GM23248 (cell line): Measurements from ENCODE around the gene HDAC7. TPM values are rescaled to one million over a fixed set of nuclear protein-coding genes. Genes with fewer than 3 reads are reported as not detected.
A peak's percentile ranks its signal among the peaks of the same experiment; 100 is the strongest.

Experiments used
- DNase-seq: peaks from one replicate; pipeline ENCODE4 v3.0.0-alpha.2; 2015
- H2AFZ ChIP-seq: fragments of 200-600 bp; sonication (generic); 2 replicates; pipeline ENCODE4 v1.6.1; 2016; ENCODE audit warnings: antibody characterized with exemption
- H3F3A ChIP-seq: fragments of 200-600 bp; sonication (generic); 2 replicates; pipeline ENCODE4 v1.6.1; 2016; ENCODE audit warnings: mild to moderate bottlenecking, antibody characterized with exemption, mixed run types; ENCODE audit not compliant: insufficient read depth
- H3K27ac ChIP-seq: fragments of 200-600 bp; sonication (generic); 2 replicates; pipeline ENCODE4 v1.5.1; 2016; ENCODE audit warnings: mild to moderate bottlenecking
- H3K27me3 ChIP-seq: fragments of 200-600 bp; sonication (generic); replicated peaks from 2 replicates; pipeline ENCODE4 v1.6.1; 2016; ENCODE audit warnings: mild to moderate bottlenecking; ENCODE audit not compliant: insufficient read depth
- H3K36me3 ChIP-seq: fragments of 200-600 bp; sonication (generic); 2 replicates; pipeline ENCODE4 v1.6.1; 2016; ENCODE audit warnings: low read depth, mild to moderate bottlenecking
- H3K4me1 ChIP-seq: fragments of 200-600 bp; sonication (generic); 2 replicates; pipeline ENCODE4 v1.6.1; 2016; ENCODE audit warnings: mild to moderate bottlenecking; ENCODE audit not compliant: insufficient read depth
- H3K4me2 ChIP-seq: fragments of 200-600 bp; sonication (generic); one replicate; pipeline ENCODE4 v1.6.1; 2016; ENCODE audit warnings: mild to moderate bottlenecking; ENCODE audit not compliant: unreplicated experiment
- H3K4me3 ChIP-seq: fragments of 200-600 bp; sonication (generic); 2 replicates; pipeline ENCODE4 v1.5.1; 2016; ENCODE audit warnings: mild to moderate bottlenecking
- H3K79me2 ChIP-seq: fragments of 200-600 bp; sonication (generic); 2 replicates; pipeline ENCODE4 v1.6.1; 2016; ENCODE audit warnings: mild to moderate bottlenecking; ENCODE audit not compliant: insufficient read depth
- H3K9ac ChIP-seq: fragments of 200-600 bp; sonication (generic); 2 replicates; pipeline ENCODE4 v1.6.1; 2016; ENCODE audit warnings: mild to moderate bottlenecking
- H3K9me2 ChIP-seq: fragments of 200-600 bp; sonication (generic); 2 replicates; pipeline ENCODE4 v1.6.1; 2016; ENCODE audit warnings: mixed run types, mild to moderate bottlenecking, moderate library complexity; ENCODE audit not compliant: insufficient read depth
- H3K9me3 ChIP-seq: fragments of 200-600 bp; sonication (generic); one replicate; pipeline ENCODE4 v1.6.1; 2017; ENCODE audit warnings: low read depth
- H4K20me1 ChIP-seq: fragments of 200-600 bp; sonication (generic); 2 replicates; pipeline ENCODE4 v1.6.0; 2016; ENCODE audit not compliant: insufficient read depth
- EZH2 ChIP-seq: fragments of 200-600 bp; sonication (generic); IDR thresholded peaks from 2 replicates; pipeline ENCODE4 v1.6.1; 2018; ENCODE audit warnings: antibody characterized with exemption, mild to moderate bottlenecking; ENCODE audit not compliant: insufficient read depth, poor library complexity, severe bottlenecking
- EZH2phosphoT487 ChIP-seq: fragments of 200-600 bp; sonication (generic); IDR thresholded peaks from 2 replicates; pipeline ENCODE4 v1.6.1; 2018; ENCODE audit warnings: antibody characterized with exemption, moderate library complexity, mild to moderate bottlenecking, low read depth; ENCODE audit not compliant: insufficient read depth
- WGBS, 2 experiments: methylation state at CpG; one replicate each; pipeline ENCODE4 v1.1.6; 2015 to 2017; ENCODE audit warnings: low lambda C conversion rate in 2 of 2, low coverage in 1 of 2; ENCODE audit errors: missing lambda C conversion rate in 2 of 2; 5-methylcytosine and 5-hydroxymethylcytosine counted together
- in situ Hi-C: fragments of 300-500 bp; cut with MboI; formaldehyde crosslinking; loops from 2 replicates; pipeline ENCODE4 v1.15.0; 2020
- polyA plus RNA-seq: library from polyadenylated mRNA; unstranded; fragments of >200 nt; fragmentation: Nextera tagmentation; extraction: Ambion mirVana; gene quantifications from 2 replicates; pipeline ENCODE4 v1.2.1, GENCODE V29; 2016
- total RNA-seq: library from RNA; depleted of rRNA; stranded (reverse); fragments of >200 nt; shearing (Covaris generic); gene quantifications from 2 replicates; pipeline ENCODE4 v1.2.3, GENCODE V29; 2014

Gene HDAC7
- total and polyA plus RNA-seq, 2 experiments from 2014 or later = 46.2 to 62.9 TPM

- Histone ChIP-seq H3K4me3 (peak within 1 kb of the TSS; percentile 82), H2AFZ (peak within 1 kb of the TSS; percentile 81), H3K9me2 (no peaks in the 10 kb centered on the region), H3K4me2 (peak within 1 kb of the TSS; percentile 66), H3K27me3 (no peaks in the 10 kb centered on the region), H4K20me1 (no peaks in the 10 kb centered on the region), H3K27ac (no peak within 1 kb of the TSS), H3K9me3 (no peaks in the 10 kb centered on the region), H3K79me2 (no peaks in the 10 kb centered on the region), H3K36me3 (no peaks in the 10 kb centered on the region), H3F3A (peaks cover 20% of the 10 kb centered on the region; the same call in 1 of the 2 replicates), H3K4me1 (peaks cover 45% of the 10 kb centered on the region), H3K9ac (peak within 1 kb of the TSS; percentile 72)
- 1 to 3% methylated on average over 55 to 76 of the region's 106 CpGs for WGBS, 2 experiments
- in situ Hi-C loops = no loop called here
- DNase-seq = peak; percentile 82
- TF ChIP-seq EZH2phosphoT487 = no peak
- TF ChIP-seq EZH2 = no peak
Measured at GRCh38 chr12:47773062-47773857, 46.4 kb downstream of the HDAC7 start, which contains the start of gene SLC48A1. TSS of gene SLC48A1 (plus strand) at chr12:47773238. CDS start at chr12:47773305, 67 bp downstream.

DNA sequence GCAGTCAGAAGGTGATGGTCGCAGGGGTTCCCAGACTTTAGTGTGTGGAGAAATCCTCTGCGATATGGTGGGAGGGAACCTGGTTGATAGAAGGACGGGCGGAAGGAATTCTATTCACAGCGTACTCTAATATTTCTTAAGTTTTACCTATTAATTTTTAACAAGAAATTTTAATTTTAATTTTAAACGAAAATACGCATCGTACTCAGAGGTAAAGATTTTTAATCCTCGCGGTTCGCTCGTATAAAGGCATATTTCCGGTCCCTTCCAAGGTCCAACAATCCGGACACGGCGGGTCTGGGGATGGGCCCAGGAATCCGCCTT lies 47.0 kb downstream of the HDAC7 start:
- Histone ChIP-seq H2AFZ (peak overlapping the region; percentile 54; the same call in 1 of the 2 replicates), H3F3A (peaks cover 16% of the 10 kb centered on the region; the same call in 1 of the 2 replicates), H3K36me3 (no peaks in the 10 kb centered on the region), H3K4me1 (peaks cover 45% of the 10 kb centered on the region), H3K27ac (no peak overlapping the region), H3K27me3 (no peaks in the 10 kb centered on the region), H3K79me2 (no peaks in the 10 kb centered on the region), H3K9me3 (no peaks in the 10 kb centered on the region), H4K20me1 (no peaks in the 10 kb centered on the region), H3K4me3 (peak overlapping the region; percentile 82), H3K9me2 (no peaks in the 10 kb centered on the region), H3K9ac (peak overlapping the region; percentile 72), H3K4me2 (peak overlapping the region; percentile 66)
- in situ Hi-C loops = no loop called here
- DNase-seq = no peak
- WGBS, 2 experiments = 7 to 8% methylated on average over 17 of the region's 17 CpGs
- TF ChIP-seq EZH2 (no peak), EZH2phosphoT487 (no peak)

DNA sequence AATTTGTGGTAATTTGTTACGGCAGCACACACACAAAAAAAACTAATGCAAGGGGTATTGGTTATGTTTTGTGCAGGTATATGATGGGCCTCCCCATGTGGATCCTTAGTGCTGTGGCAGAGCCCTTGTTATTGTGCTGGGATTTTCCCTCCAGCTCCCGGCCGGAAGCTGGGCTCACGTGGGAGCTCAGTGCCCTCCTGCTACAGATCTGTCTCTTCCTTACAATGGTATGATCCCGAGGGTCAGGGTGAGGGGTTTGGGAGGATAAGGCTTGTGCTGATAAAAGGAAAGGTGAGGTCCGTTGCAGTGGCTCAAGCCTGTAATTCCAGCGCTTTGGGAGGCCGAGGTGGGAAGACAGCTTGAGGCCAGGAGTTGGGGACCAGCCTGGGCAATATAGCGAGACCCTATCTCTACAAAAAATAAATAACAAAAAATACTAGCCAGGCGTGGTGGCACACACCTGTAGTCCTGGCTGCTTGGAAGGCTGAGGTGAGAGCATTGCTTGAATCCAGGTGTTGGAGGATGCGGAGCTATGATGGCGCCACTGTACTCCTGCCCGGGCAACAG lies 47.5 kb downstream of the HDAC7 start:
- H3K4me3 ChIP-seq = peak overlapping the region; percentile 82; the same call in 1 of the 2 replicates
- H3K9me2 ChIP-seq = no peaks in the 10 kb centered on the region
- H3K9ac ChIP-seq = no peak overlapping the region
- H4K20me1 ChIP-seq = no peaks in the 10 kb centered on the region
- TF ChIP-seq EZH2phosphoT487 (no peak), EZH2 (no peak)
- peaks cover 16% of the 10 kb centered on the region; the same call in 1 of the 2 replicates for H3F3A ChIP-seq
- H3K9me3 ChIP-seq = no peaks in the 10 kb centered on the region
- H3K27ac ChIP-seq = no peak overlapping the region
- 89 to 92% methylated on average over 13 of the region's 13 CpGs for WGBS, 2 experiments
- in situ Hi-C loops = no loop called here
- no peaks in the 10 kb centered on the region for H3K27me3 ChIP-seq
- H3K4me1 ChIP-seq = peaks cover 45% of the 10 kb centered on the region
- no peaks in the 10 kb centered on the region for H3K79me2 ChIP-seq
- H3K36me3 ChIP-seq = no peaks in the 10 kb centered on the region
- no peak overlapping the region for H3K4me2 ChIP-seq
- DNase-seq = no peak
- peak overlapping the region; percentile 54; the same call in 1 of the 2 replicates for H2AFZ ChIP-seq

DNA sequence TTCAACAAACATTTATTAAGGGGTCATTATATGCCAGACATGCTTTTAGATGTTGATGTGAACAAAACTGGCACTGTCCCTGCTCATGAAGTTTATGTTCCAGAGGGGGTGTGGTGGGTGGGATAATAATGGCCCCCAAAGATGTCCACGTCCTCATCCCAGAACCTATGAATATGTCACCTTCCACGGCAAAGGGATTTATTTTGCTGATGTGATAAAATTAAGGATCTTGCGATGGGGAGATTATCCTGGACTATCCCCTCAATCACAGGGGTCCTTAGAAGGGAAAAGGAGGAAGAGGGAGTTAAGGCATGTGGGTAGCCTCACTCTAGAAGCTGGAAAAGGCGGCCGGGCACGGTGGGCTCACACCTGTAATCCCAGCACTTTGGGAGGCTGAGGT lies 48.4 kb downstream of the HDAC7 start:
- no peaks in the 10 kb centered on the region for H3K9me2 ChIP-seq
- no peak overlapping the region for H3K4me2 ChIP-seq
- no peaks in the 10 kb centered on the region for H3K36me3 ChIP-seq
- H3K27ac ChIP-seq = no peak overlapping the region
- H3K9ac ChIP-seq = no peak overlapping the region
- no peaks in the 10 kb centered on the region for H3K9me3 ChIP-seq
- H3K4me1 ChIP-seq = peaks cover 36% of the 10 kb centered on the region
- H3F3A ChIP-seq = peaks cover 16% of the 10 kb centered on the region; the same call in 1 of the 2 replicates
- no peak overlapping the region for H3K4me3 ChIP-seq
- H2AFZ ChIP-seq = no peak overlapping the region
- no peaks in the 10 kb centered on the region for H3K79me2 ChIP-seq
- no peaks in the 10 kb centered on the region for H4K20me1 ChIP-seq
- DNase-seq = no peak
- no peaks in the 10 kb centered on the region for H3K27me3 ChIP-seq
- WGBS, 2 experiments = 76 to 80% methylated on average over 6 of the region's 6 CpGs
- TF ChIP-seq EZH2phosphoT487 (no peak), EZH2 (no peak)
- in situ Hi-C loops = no loop called here
